GM19043 (cell line): ENCODE data around the gene GJB5.

Experiments used
- ATAC-seq: cut with Tn5 transposase; IDR thresholded peaks from one replicate; pipeline ENCODE4 v1.9.1; 2021; ENCODE audit warnings: low read depth; ENCODE audit not compliant: unreplicated experiment

The GJB5 gene

DNA sequence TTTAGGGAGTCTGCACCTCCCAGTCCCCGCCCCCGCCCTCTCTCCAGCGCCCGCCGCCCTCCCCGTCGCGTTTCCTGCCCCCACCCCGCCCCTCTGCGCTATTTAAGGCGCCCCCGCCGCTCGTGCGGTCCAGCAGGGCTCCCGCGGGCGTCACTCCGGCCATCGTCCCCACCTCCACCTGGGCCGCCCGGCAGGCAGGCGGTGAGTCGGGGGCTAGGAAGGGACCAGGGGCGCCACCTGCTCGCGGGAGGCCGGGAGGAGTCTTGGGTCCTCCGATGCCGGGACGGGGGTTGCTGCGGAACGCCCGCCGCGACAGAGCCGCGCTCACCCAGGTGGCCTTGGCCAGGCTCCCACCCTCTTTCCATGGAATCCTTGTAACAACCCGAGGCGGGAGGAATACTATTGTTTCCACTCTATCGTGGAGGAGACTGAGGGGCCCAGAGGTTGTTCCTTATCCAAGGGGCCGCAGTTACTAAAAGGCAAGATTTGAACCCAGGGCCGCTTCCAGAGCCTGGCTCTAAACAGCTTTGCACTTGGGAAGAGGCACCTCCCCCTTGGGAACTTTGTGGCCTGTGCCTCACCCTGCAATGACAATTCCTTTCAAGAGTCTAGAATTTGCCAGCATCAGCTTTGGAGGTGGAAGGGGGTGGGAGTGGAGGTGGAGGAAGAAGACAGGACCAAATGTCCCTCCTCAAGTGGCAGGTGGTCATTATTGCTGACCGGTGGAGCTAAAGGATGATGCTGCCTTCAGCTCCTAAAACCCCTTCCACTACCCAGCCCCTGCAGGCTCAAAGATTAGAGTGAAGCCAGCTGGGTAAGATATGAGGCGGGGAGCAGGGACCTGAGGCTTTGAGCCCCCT is 38.3 kb downstream of the GJB5 start, which contains the start of gene GJA4:
Gene GJA4, plus strand, starts transcription at position 132 of the 860 bp plus-strand sequence. CDS start 1,215 bp downstream, outside the sequence.
- no peak for ATAC-seq

GRCh38 chr1:34794001-34794789 is 39.3 kb downstream of the GJB5 start:
- no peak for ATAC-seq

GRCh38 chr1:34794790-34795180 is 39.9 kb downstream of the GJB5 start:
- ATAC-seq = no peak

- ATAC-seq = no peak
Observed at GRCh38 chr1:34795916-34796315, 41.1 kb downstream of the GJB5 start.

- no peak for ATAC-seq
Observed at GRCh38 chr1:34796990-34797389, 42.1 kb downstream of the GJB5 start.

- ATAC-seq = no peak
Observed at GRCh38 chr1:34800214-34800613, 45.4 kb downstream of the GJB5 start.

GRCh38 chr1:34803770-34804169 is 48.9 kb downstream of the GJB5 start:
- ATAC-seq = no peak

- ATAC-seq = no peak
Observed at GRCh38 chr1:34806396-34806795, 51.5 kb downstream of the GJB5 start.
